ENCODE results near the gene STX8.

STX8 gene

GRCh38 chr17:9221147-9221921, 354.3 kb downstream of the STX8 start:
- H2AFZ ChIP-seq (ENCODE audit: low read length) = peak overlapping the region; percentile 61
- no peaks in the 10 kb centered on the region for H3K79me1 ChIP-seq (ENCODE audit: low read depth, low read length)
- peak overlapping the region in 1 of 2 donors; percentile 7 for H3K4me3 ChIP-seq (ENCODE audit: low read length in 2 of 2)
- H3K4ac ChIP-seq (ENCODE audit: low read length) = no peak overlapping the region
- H3K27me3 ChIP-seq (ENCODE audit: control insufficient read depth in 3 of 3, insufficient read depth in 3 of 3, low read depth in 1 of 3, low read length in 3 of 3) = peaks cover 0 to 47% (median 17%) of the 10 kb centered on the region in 3 experiments
- peak overlapping the region; percentile 50 for H3K4me2 ChIP-seq (ENCODE audit: insufficient read depth, low read length, poor library complexity, severe bottlenecking)
- peak overlapping the region; percentile 28 for H3K27ac ChIP-seq (replicated peaks; ENCODE audit: low read length)
- peaks cover 1 to 2% of the 10 kb centered on the region in 2 donors for H3K9me3 ChIP-seq (replicated peaks in 1 of 2; ENCODE audit: control insufficient read depth in 2 of 2, insufficient read depth in 1 of 2, low read depth in 1 of 2, low read length in 2 of 2)
- no CpG with 5 or more reads among the region's 25 CpGs for WGBS, 2 donors (ENCODE audit: extremely low coverage in 2 of 2, insufficient read length in 2 of 2, insufficient replicate concordance in 1 of 2)
- peak overlapping the region; percentile 89 for H3K18ac ChIP-seq (ENCODE audit: low read length)
- no peak overlapping the region for H2BK15ac ChIP-seq (ENCODE audit: low read length)
- no peaks in the 10 kb centered on the region for H3K36me3 ChIP-seq (replicated peaks in 1 of 2; ENCODE audit: control insufficient read depth in 2 of 2, insufficient read depth in 2 of 2, low read length in 2 of 2)
- peak overlapping the region; percentile 84 for H2AK5ac ChIP-seq (ENCODE audit: low read depth, low read length)
- H3K9ac ChIP-seq (ENCODE audit: low read depth, low read length, poor library complexity) = peak overlapping the region; percentile 40
- peaks cover 23 to 42% of the 10 kb centered on the region in 2 donors for H3K4me1 ChIP-seq (ENCODE audit: control insufficient read depth in 2 of 2, insufficient read depth in 1 of 2, low read depth in 1 of 2, low read length in 2 of 2)
- H2BK120ac ChIP-seq (ENCODE audit: low read depth, low read length) = no peak overlapping the region
- H3K23ac ChIP-seq (ENCODE audit: low read depth, low read length, poor library complexity) = no peak overlapping the region
- no peak for DNase-seq (ENCODE audit: low spot score)
- no peak overlapping the region for H4K91ac ChIP-seq (ENCODE audit: low read depth, low read length, poor library complexity)
- H4K8ac ChIP-seq (ENCODE audit: low read depth, low read length) = no peak overlapping the region
- H2BK5ac ChIP-seq (ENCODE audit: low read length) = no peak overlapping the region
- H2BK12ac ChIP-seq (ENCODE audit: low read length) = no peak overlapping the region
- H3K14ac ChIP-seq (ENCODE audit: low read length) = no peak overlapping the region

- Histone ChIP-seq H3K9ac (ENCODE audit: low read depth, low read length, poor library complexity) (peak overlapping the region; percentile 2), H3K4me3 (ENCODE audit: low read length in 2 of 2) (peak overlapping the region in 1 of 2 donors; percentile 7), H3K36me3 (replicated peaks in 1 of 2; ENCODE audit: control insufficient read depth in 2 of 2, insufficient read depth in 2 of 2, low read length in 2 of 2) (no peaks in the 10 kb centered on the region), H3K23ac (ENCODE audit: low read depth, low read length, poor library complexity) (no peak overlapping the region), H4K91ac (ENCODE audit: low read depth, low read length, poor library complexity) (no peak overlapping the region), H2BK12ac (ENCODE audit: low read length) (no peak overlapping the region), H2BK5ac (ENCODE audit: low read length) (no peak overlapping the region), H3K14ac (ENCODE audit: low read length) (no peak overlapping the region), H2BK15ac (ENCODE audit: low read length) (no peak overlapping the region), H3K4me2 (ENCODE audit: insufficient read depth, low read length, poor library complexity, severe bottlenecking) (peak overlapping the region; percentile 50), H2BK120ac (ENCODE audit: low read depth, low read length) (no peak overlapping the region), H2AFZ (ENCODE audit: low read length) (peak overlapping the region; percentile 68), H3K27ac (replicated peaks; ENCODE audit: low read length) (peak overlapping the region; percentile 56), H3K9me3 (replicated peaks in 1 of 2; ENCODE audit: control insufficient read depth in 2 of 2, insufficient read depth in 1 of 2, low read depth in 1 of 2, low read length in 2 of 2) (peaks cover 6 to 9% of the 10 kb centered on the region in 2 donors), H3K79me1 (ENCODE audit: low read depth, low read length) (no peaks in the 10 kb centered on the region), H3K4me1 (ENCODE audit: control insufficient read depth in 2 of 2, insufficient read depth in 1 of 2, low read depth in 1 of 2, low read length in 2 of 2) (peaks cover 23 to 39% of the 10 kb centered on the region in 2 donors), H3K27me3 (ENCODE audit: control insufficient read depth in 3 of 3, insufficient read depth in 3 of 3, low read depth in 1 of 3, low read length in 3 of 3) (peaks cover 0 to 52% (median 17%) of the 10 kb centered on the region in 3 experiments), H2AK5ac (ENCODE audit: low read depth, low read length) (no peak overlapping the region), H3K18ac (ENCODE audit: low read length) (peak overlapping the region; percentile 80), H3K4ac (ENCODE audit: low read length) (no peak overlapping the region), H4K8ac (ENCODE audit: low read depth, low read length) (no peak overlapping the region)
- WGBS, 2 donors (ENCODE audit: extremely low coverage in 2 of 2, insufficient read length in 2 of 2, insufficient replicate concordance in 1 of 2) = no CpG with 5 or more reads among the region's 23 CpGs
- DNase-seq (ENCODE audit: low spot score) = peak; percentile 90
Observed at GRCh38 chr17:9220398-9221146, 355.0 kb downstream of the STX8 start.

- Histone ChIP-seq H4K8ac (ENCODE audit: low read depth, low read length) (no peak overlapping the region), H3K4me2 (ENCODE audit: insufficient read depth, low read length, poor library complexity, severe bottlenecking) (no peak overlapping the region), H3K14ac (ENCODE audit: low read length) (no peak overlapping the region), H3K18ac (ENCODE audit: low read length) (peak overlapping the region; percentile 80), H3K9me3 (replicated peaks in 1 of 2; ENCODE audit: control insufficient read depth in 2 of 2, insufficient read depth in 1 of 2, low read depth in 1 of 2, low read length in 2 of 2) (peaks cover 6 to 14% of the 10 kb centered on the region in 2 donors), H2BK15ac (ENCODE audit: low read length) (peak overlapping the region; percentile 42), H2BK120ac (ENCODE audit: low read depth, low read length) (no peak overlapping the region), H4K91ac (ENCODE audit: low read depth, low read length, poor library complexity) (no peak overlapping the region), H3K36me3 (replicated peaks in 1 of 2; ENCODE audit: control insufficient read depth in 2 of 2, insufficient read depth in 2 of 2, low read length in 2 of 2) (no peaks in the 10 kb centered on the region), H3K23ac (ENCODE audit: low read depth, low read length, poor library complexity) (peak overlapping the region; percentile 13), H3K4me3 (ENCODE audit: low read length in 2 of 2) (no peak overlapping the region), H2AFZ (ENCODE audit: low read length) (no peak overlapping the region), H2BK5ac (ENCODE audit: low read length) (no peak overlapping the region), H3K4me1 (ENCODE audit: control insufficient read depth in 2 of 2, insufficient read depth in 1 of 2, low read depth in 1 of 2, low read length in 2 of 2) (peaks cover 23 to 35% of the 10 kb centered on the region in 2 donors), H2BK12ac (ENCODE audit: low read length) (no peak overlapping the region), H3K9ac (ENCODE audit: low read depth, low read length, poor library complexity) (peak overlapping the region; percentile 2), H3K27ac (replicated peaks; ENCODE audit: low read length) (peak overlapping the region; percentile 56), H3K4ac (ENCODE audit: low read length) (no peak overlapping the region), H3K27me3 (ENCODE audit: control insufficient read depth in 3 of 3, insufficient read depth in 3 of 3, low read depth in 1 of 3, low read length in 3 of 3) (peaks cover 0 to 52% (median 17%) of the 10 kb centered on the region in 3 experiments), H3K79me1 (ENCODE audit: low read depth, low read length) (no peaks in the 10 kb centered on the region), H2AK5ac (ENCODE audit: low read depth, low read length) (peak overlapping the region; percentile 23)
- no peak for DNase-seq (ENCODE audit: low spot score)
- WGBS, 2 donors (ENCODE audit: extremely low coverage in 2 of 2, insufficient read length in 2 of 2, insufficient replicate concordance in 1 of 2) = no CpG with 5 or more reads among the region's 13 CpGs
Observed at GRCh38 chr17:9219631-9220397, 355.8 kb downstream of the STX8 start.
